GM19025 (cell line): ENCODE data around the gene LPCAT1.

ENCODE experiments used
- ATAC-seq: cut with Tn5 transposase; IDR thresholded peaks from one replicate; pipeline ENCODE4 v1.9.1; 2021; ENCODE audit warnings: mild to moderate bottlenecking, low read depth, moderate library complexity; ENCODE audit not compliant: unreplicated experiment

LPCAT1 gene

GRCh38 chr5:1498623-1499416 is 24.9 kb downstream of the LPCAT1 start:
- peak; percentile 35 for ATAC-seq

GRCh38 chr5:1497795-1498622 is 25.8 kb downstream of the LPCAT1 start:
- peak; percentile 26 for ATAC-seq

GRCh38 chr5:1497242-1497777 is 26.4 kb downstream of the LPCAT1 start:
- ATAC-seq: peak; percentile 29

GRCh38 chr5:1495525-1495897 is 28.2 kb downstream of the LPCAT1 start:
- ATAC-seq: no peak

- peak; percentile 26 for ATAC-seq
These were observed 28.8 kb downstream of the LPCAT1 start for GRCh38 chr5:1494780-1495524.

GRCh38 chr5:1493941-1494340 is 29.8 kb downstream of the LPCAT1 start:
- ATAC-seq: no peak

- ATAC-seq: no peak
These were observed 30.3 kb downstream of the LPCAT1 start for GRCh38 chr5:1493413-1493812.

GRCh38 chr5:1492757-1493156 is 31.0 kb downstream of the LPCAT1 start:
- ATAC-seq: no peak

- ATAC-seq: no peak
These were observed 33.4 kb downstream of the LPCAT1 start for GRCh38 chr5:1490376-1490775.

GRCh38 chr5:1489754-1490153 is 34.0 kb downstream of the LPCAT1 start:
- no peak for ATAC-seq

- peak; percentile 33 for ATAC-seq
These were observed 34.7 kb downstream of the LPCAT1 start for GRCh38 chr5:1488882-1489680.

GRCh38 chr5:1487079-1487764 is 36.5 kb downstream of the LPCAT1 start:
- ATAC-seq: no peak

GRCh38 chr5:1486271-1486670 is 37.5 kb downstream of the LPCAT1 start:
- no peak for ATAC-seq

GRCh38 chr5:1485579-1486118 is 38.1 kb downstream of the LPCAT1 start:
- no peak for ATAC-seq

GRCh38 chr5:1484730-1485578 is 38.8 kb downstream of the LPCAT1 start:
- peak; percentile 43 for ATAC-seq

- no peak for ATAC-seq
These were observed 39.7 kb downstream of the LPCAT1 start for GRCh38 chr5:1483856-1484729.

GRCh38 chr5:1483064-1483463 is 40.7 kb downstream of the LPCAT1 start:
- ATAC-seq: no peak
